GM18502 (cell line): ENCODE data around the gene ZNF827.

Experiments
- ATAC-seq: cut with Tn5 transposase; IDR thresholded peaks from one replicate; pipeline ENCODE4 v1.9.1; 2021; ENCODE audit warnings: mild to moderate bottlenecking; ENCODE audit not compliant: unreplicated experiment, poor library complexity

Gene ZNF827

GRCh38 chr4:145895056-145895455 lies 43.6 kb downstream of the ZNF827 start:
- ATAC-seq, result no peak

- ATAC-seq, result no peak
Measured at GRCh38 chr4:145891958-145892357, 46.7 kb downstream of the ZNF827 start.

GRCh38 chr4:145890689-145891088 lies 47.9 kb downstream of the ZNF827 start:
- ATAC-seq, result no peak

- ATAC-seq, result no peak
Measured at GRCh38 chr4:145888393-145888792, 50.2 kb downstream of the ZNF827 start.

- no peak for ATAC-seq
Measured at GRCh38 chr4:145887241-145887991, 51.2 kb downstream of the ZNF827 start.

GRCh38 chr4:145886871-145887240 lies 51.8 kb downstream of the ZNF827 start:
- ATAC-seq, result no peak

- no peak for ATAC-seq
Measured at GRCh38 chr4:145885666-145886065, 53.0 kb downstream of the ZNF827 start.

GRCh38 chr4:145884775-145885174 lies 53.8 kb downstream of the ZNF827 start:
- ATAC-seq, result no peak

GRCh38 chr4:145883101-145883694 lies 55.4 kb downstream of the ZNF827 start:
- ATAC-seq, result no peak

GRCh38 chr4:145882604-145883003 lies 56.0 kb downstream of the ZNF827 start:
- no peak for ATAC-seq

- ATAC-seq, result peak; percentile 49
Measured at GRCh38 chr4:145881989-145882388, 56.6 kb downstream of the ZNF827 start.

GRCh38 chr4:145881576-145881975 lies 57.0 kb downstream of the ZNF827 start:
- ATAC-seq, result peak; percentile 65

- ATAC-seq, result no peak
Measured at GRCh38 chr4:145880355-145880960, 58.2 kb downstream of the ZNF827 start.

GRCh38 chr4:145879598-145879997 lies 59.0 kb downstream of the ZNF827 start:
- no peak for ATAC-seq

- no peak for ATAC-seq
Measured at GRCh38 chr4:145878501-145879435, 59.9 kb downstream of the ZNF827 start.

GRCh38 chr4:145876531-145877180 lies 62.0 kb downstream of the ZNF827 start:
- ATAC-seq, result no peak

- ATAC-seq, result no peak
Measured at GRCh38 chr4:145873901-145874300, 64.7 kb downstream of the ZNF827 start.

- no peak for ATAC-seq
Measured at GRCh38 chr4:145871209-145871608, 67.4 kb downstream of the ZNF827 start.

- no peak for ATAC-seq
Measured at GRCh38 chr4:145870155-145871020, 68.2 kb downstream of the ZNF827 start.
